Measurements from ENCODE around the gene MAP4K5. TPM values are rescaled to one million over a fixed set of nuclear protein-coding genes. Genes with fewer than 3 reads are reported as not detected.

Gene MAP4K5
- total and polyA plus RNA-seq, 2 of the 13 experiments (the other 11 are each of a cell fraction or from before 2014, with no cell fraction given): 12.7 to 23.9 TPM

- no peak for TF ChIP-seq RBM39 (IDR thresholded peaks at IDR 0.05; ENCODE audit: low read depth, low read length, poor library complexity, severe bottlenecking)
- no peak for TF ChIP-seq NFE2L1 (CRISPR knock-in tag; IDR thresholded peaks at IDR 0.05; ENCODE audit: borderline replicate concordance)
- no peak for TF ChIP-seq HIC2 (CRISPR knock-in tag; IDR thresholded peaks at IDR 0.05; ENCODE audit: low read depth)
- TF ChIP-seq ZNF564 (CRISPR knock-in tag; IDR thresholded peaks at IDR 0.05): peak; percentile 74; the same call in 1 of the 2 replicates
- no peak; the same call in 1 of the 2 replicates for TF ChIP-seq KDM5B (CRISPR knock-in tag; IDR thresholded peaks at IDR 0.05; ENCODE audit: borderline replicate concordance)
- TF ChIP-seq HES4 (CRISPR knock-in tag; IDR thresholded peaks at IDR 0.05; ENCODE audit: borderline replicate concordance): peak; percentile 82
- no peak for TF ChIP-seq ZNF160 (CRISPR knock-in tag; IDR thresholded peaks at IDR 0.05)
- peak; percentile 16; the same call in 1 of the 2 replicates for TF ChIP-seq ERF (CRISPR knock-in tag; IDR thresholded peaks at IDR 0.05)
- no peak for TF ChIP-seq ZSCAN22 (CRISPR knock-in tag; IDR thresholded peaks at IDR 0.05)
- no peak for TF ChIP-seq ZNF503 (CRISPR knock-in tag; IDR thresholded peaks at IDR 0.05)
- TF ChIP-seq BCLAF1 (IDR thresholded peaks at IDR 0.05): no peak
- TF ChIP-seq MXD4 (CRISPR knock-in tag; IDR thresholded peaks at IDR 0.05): peak; percentile 65
- TF ChIP-seq ZNF143 (CRISPR knock-in tag; IDR thresholded peaks at IDR 0.05): peak; percentile 23; the same call in 1 of the 2 replicates
- TF ChIP-seq SALL1 (CRISPR knock-in tag; IDR thresholded peaks at IDR 0.05): peak; percentile 69
- no peak for TF ChIP-seq ATRX (CRISPR knock-in tag; IDR thresholded peaks at IDR 0.05; ENCODE audit: borderline replicate concordance)
- peak; percentile 28; the same call in 1 of the 2 replicates for TF ChIP-seq RAD21 (CRISPR knock-in tag; IDR thresholded peaks at IDR 0.05)
- no peak for TF ChIP-seq ZNF260 (CRISPR knock-in tag; IDR thresholded peaks at IDR 0.05; ENCODE audit: borderline replicate concordance, low read depth)
- TF ChIP-seq ZNF841 (CRISPR knock-in tag; IDR thresholded peaks at IDR 0.05; ENCODE audit: borderline replicate concordance): no peak
- peak; percentile 98 for TF ChIP-seq MAX (IDR thresholded peaks at IDR 0.05)
- TF ChIP-seq BRF2 (CRISPR knock-in tag; IDR thresholded peaks at IDR 0.05): no peak
- no peak for TF ChIP-seq HNRNPL (IDR thresholded peaks at IDR 0.05; ENCODE audit: low read depth, low read length)
Observed at GRCh38 chr14:50396631-50397389, 135.6 kb downstream of the MAP4K5 start, which contains the start of gene CDKL1 (continued).
